Measurements from ENCODE around the gene TBX18. TPM values are rescaled to one million over a fixed set of nuclear protein-coding genes. Genes with fewer than 3 reads are reported as not detected.

The TBX18 gene
- under 1 TPM; 0.49 to 0.78 TPM for total RNA-seq
- long read RNA-seq, partial matches to known transcripts, result 0 of 1 reads
- long read RNA-seq, other reads (novel, unspliced or antisense), result 1 of 1 reads

DNA sequence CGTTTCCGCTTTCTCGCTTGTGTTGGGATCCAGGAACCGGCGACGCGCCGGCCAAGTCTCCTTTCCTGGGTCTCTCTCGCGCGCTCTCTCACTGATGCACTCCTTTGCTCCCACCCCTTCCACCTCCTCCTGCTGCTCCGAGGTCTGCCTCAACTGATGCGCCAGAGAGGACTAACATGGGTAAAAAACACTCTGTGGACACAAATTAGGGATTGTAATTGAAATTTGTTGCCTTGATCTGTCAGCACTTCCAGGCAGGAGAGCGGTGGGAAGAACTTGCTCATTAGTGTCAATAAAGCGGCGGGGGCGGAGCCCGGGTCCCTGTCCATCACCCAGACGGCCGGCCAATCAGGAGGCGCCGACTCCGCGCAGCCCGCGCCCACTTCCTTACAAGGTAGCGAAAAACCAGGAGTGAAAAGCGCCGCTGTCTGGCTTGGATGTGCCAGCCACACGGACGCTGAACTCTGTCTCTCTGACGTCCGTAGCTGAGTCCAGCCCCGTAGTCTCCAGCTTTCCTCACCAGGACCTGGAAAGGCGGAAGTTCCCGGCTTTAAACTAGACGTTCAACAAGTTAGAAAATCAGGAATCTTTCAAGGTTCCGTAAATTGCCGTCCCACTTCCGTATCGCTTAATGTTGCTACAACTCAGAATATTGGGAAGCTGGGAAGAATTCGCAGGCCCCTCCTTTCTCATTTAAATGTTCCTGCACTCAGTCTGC lies at the start of gene TBX18:
TSS of gene TBX18 (minus strand) at position 267 of the 718 bp plus-strand sequence. CDS start 417 bp downstream, outside the sequence.
- intact Hi-C loops (cut with DNase I, micrococcal nuclease), result no loop called here

DNA sequence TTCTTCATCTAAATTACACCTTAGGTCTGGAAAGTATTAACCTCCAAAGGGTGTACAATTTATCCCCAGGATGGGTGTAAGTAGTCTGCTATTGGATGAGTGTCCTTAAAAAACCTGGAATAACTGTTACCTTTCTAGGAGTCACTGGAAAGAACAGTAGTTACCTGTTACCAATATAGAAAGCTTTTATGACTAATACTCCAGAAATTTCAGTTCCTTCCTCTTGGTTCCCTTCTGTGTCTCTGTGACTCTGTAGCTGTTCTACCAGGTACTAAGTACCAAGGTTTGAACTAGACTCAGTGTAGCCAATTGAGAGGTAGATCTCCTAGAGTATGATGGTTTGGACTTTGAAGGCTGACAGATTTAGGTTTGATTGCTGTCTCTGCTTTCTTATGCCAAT lies 47.0 kb upstream of the TBX18 start:
- DNase-seq (no peak), ATAC-seq (no peak)
- intact Hi-C loops (cut with DNase I, micrococcal nuclease), result no loop called here

More for the DNA sequence above, at the start of gene TBX18:
- DNase-seq (peak; percentile 86), ATAC-seq (peak; percentile 97)

DNA sequence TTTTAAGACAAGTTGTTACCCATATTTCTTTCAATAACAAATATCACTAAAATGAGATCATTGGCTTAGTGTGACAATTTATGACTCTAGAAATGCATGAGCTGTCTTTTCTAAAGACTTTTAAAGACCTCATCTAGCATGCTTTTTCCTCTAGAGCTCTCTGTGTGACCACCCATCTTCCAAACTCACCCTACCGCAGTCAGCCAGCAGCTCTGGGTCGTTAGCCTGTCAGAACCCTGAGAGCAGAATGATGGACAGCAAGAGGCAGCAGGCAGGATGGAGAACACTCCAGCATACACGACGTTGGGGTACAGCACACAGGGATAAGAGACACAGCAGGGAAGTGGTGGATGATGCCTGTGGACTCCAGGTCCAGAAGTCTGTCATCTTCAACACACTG lies 45.1 kb upstream of the TBX18 start:
- DNase-seq (no peak), ATAC-seq (no peak)
- intact Hi-C loops (cut with DNase I, micrococcal nuclease), result no loop called here

DNA sequence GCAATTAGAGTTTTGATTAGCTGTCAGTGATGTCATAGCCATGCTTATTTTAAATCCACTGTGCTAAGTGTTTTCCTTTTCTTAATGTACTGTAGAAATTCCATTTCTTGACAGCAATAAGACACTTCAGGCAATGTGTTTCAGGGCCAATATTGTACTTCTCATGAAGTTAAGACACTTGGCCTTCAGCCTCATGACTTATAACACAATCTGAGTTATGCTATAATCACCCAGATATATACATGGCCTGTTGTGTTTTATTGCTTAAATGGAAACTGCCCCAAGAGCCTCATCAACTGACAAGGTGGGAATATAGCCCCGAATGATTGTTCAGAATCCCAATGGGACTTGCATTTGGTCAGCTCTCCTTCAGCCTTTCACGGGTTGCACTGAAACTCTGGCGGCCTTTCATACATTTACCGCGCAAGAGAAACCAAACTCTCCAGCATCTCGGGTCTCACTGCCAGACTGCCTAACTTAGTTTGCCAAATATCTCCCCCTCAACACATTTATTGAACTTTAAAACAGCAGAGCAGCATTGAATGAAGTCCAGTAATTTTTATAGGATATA lies 44.2 kb upstream of the TBX18 start:
- DNase-seq (no peak), ATAC-seq (no peak)
- intact Hi-C loops (cut with DNase I, micrococcal nuclease), result no loop called here

DNA sequence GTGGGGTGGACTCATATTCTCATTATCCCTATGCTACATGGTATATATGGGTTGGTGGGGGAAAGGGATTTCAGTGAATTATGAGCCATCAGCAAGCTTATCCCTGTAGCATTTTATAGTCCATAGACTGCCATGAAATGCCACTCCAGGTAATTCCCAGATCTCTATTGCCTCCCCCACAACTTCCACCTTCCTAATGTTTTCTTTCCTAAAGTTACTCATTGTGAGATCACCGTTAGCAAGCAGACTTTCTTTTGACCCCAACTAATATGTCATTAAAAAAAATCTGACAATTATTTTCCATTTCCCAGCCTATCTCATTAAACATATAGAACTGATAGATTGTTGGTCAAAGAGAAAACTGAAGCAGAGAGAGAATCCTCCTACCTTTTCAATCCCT lies 40.7 kb upstream of the TBX18 start:
- DNase-seq, result no peak
- ATAC-seq, result no peak
- intact Hi-C loops (cut with DNase I, micrococcal nuclease), result no loop called here

DNA sequence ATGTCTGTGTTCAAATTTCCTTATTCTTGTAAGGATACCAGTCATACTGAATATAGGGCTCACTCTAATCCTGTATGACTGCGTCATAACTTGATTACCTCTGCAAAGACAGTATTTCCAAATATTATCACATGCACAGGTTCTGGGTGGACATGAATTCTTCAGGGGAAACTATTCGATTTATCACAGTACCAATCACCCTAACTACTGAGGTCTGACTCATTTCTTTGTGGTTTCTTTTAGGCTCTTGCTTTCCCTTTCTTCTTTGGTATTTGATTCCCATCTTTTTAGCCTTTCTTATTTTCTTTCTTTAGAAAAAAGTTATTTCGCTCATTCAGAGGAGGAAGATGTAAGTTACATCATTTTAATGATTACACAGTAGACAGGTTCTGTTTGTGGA lies 40.3 kb upstream of the TBX18 start:
- intact Hi-C loops (cut with DNase I, micrococcal nuclease), result no loop called here
- no peak for ATAC-seq
- no peak for DNase-seq

DNA sequence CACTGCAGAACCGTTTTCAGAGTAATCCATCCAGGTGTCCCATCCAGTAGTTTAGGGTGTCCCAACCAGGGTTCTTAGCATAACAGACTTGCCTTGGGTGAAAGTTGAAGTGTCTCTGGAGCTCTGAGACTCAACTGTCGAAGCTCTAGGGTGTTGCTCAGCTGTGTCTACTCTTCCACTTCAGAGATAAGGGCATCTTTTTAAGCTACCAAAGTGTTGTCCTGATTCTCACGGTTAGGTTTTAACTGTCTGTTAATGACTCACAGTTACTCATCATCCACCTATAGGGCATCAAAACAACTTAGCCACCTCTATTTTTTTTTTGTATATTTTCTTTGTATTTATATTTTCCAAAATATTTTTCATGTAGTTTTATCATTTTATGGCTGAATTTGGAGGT lies 36.9 kb upstream of the TBX18 start:
- no peak for DNase-seq
- ATAC-seq, result no peak
- intact Hi-C loops (cut with DNase I, micrococcal nuclease), result no loop called here

DNA sequence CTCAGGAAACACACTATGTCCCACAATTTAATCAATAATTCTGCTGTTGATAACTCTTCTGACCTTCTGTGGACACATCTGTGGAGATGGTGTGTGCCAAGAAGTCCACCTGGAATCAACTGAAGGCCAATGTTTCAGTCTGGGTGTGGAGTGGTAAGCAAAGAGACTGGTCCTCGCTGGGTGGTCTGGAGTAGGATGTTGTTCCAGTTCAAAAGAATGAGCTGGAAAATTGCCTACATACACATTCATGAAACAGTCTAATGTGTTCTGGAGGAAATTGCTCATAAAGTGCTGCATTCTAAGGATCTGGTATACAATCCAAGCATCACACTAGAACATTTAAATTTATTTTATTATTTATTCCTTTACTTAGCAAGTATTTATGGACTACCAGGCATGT lies 33.9 kb upstream of the TBX18 start:
- ATAC-seq (no peak), DNase-seq (no peak)
- intact Hi-C loops (cut with DNase I, micrococcal nuclease), result no loop called here

DNA sequence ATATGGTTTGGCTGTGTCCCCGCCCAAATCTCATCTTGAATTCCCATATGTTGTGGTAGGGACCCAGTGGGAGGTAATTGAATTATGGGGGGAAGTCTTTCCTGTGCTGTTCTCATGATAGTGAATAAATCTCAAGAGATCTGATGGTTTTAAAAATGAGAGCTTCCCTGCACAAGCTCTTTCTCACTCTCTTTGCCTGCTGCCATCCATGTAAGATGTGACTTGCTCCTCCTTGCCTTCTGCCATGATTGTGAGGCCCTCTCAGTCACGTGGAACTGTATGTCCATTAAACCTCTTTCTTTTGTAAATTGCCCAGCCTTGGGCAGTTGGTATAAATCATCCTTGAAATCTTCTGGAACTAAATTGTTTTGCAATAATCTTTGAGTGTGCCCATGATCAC lies 31.9 kb upstream of the TBX18 start:
- no peak for ATAC-seq
- intact Hi-C loops (cut with DNase I, micrococcal nuclease), result no loop called here
- no peak for DNase-seq

DNA sequence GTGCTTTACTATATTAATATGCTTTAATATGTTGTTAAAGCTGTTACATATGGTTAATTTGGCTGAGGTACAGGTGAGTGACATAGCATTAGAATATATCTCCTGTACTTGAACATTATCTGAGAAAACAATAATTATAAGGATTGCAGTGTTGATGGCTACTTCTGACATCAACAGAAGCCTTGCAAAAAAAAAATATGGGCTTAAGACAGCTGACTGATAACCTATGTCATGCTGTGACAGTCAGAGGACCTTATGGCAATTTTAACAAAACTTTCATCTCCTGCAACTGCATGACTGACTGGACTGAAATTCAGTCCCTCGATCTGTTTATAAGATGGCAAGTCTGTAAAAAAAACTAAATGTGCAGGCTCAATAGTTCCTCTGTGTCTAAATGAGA lies 27.5 kb upstream of the TBX18 start:
- DNase-seq, result no peak
- intact Hi-C loops (cut with DNase I, micrococcal nuclease), result no loop called here
- ATAC-seq, result no peak

DNA sequence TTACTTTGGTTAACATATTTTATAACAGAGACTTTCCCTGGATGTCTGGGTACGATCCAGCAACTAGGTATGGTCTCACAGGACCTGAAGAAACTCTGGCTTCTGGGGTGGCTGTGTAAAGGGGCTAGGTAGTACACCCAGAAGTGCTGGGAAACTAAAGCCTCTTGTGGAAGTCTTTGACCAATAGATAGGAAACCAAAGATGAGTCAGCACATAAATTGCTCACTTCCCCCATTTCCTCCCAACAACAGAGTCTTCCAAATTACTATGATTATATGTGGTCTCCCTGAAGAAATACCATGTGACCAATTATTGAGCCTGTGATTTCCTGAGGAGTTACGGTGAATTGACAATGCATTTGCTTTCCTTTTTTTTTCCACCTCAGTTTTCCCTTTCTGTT lies 26.8 kb upstream of the TBX18 start:
- ATAC-seq (no peak), DNase-seq (no peak)
- intact Hi-C loops (cut with DNase I, micrococcal nuclease), result no loop called here

DNA sequence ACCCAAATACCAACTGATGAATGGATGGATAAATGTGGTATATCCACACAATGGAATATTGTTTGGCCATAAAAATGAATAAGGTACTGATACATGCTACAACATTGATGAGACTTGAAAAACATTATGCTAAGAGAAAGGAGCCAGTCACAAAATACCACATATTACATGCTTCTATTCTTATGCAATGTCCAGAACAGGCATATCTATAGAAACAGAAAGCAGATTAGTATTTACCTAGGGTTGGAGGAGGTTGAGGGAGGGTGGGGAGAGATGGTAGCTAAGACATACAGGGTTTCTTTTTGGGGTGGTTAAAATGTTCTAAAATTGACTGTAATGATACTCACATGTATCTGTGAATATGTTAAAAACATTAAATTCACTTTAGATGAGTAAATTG lies 24.8 kb upstream of the TBX18 start:
- intact Hi-C loops (cut with DNase I, micrococcal nuclease), result no loop called here
- no peak for ATAC-seq
- no peak for DNase-seq

DNA sequence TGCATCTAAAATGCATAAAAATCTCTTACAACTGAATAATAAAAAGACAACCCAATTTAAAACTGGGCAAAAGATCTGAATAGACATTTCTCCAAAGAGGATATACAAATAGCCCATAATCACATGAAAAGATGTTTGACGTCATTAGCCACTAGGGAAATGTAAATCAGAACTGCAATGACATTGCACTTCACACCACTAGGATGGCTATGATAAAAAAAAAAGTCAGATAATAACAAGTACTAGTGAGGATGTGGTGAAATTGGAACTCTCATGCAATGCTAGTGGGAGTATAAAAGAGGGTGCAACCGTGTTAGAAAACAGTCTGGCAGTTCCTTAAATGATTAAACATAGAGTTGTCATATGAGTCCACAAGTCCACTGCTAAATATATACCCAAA lies 24.3 kb upstream of the TBX18 start:
- no peak for DNase-seq
- no peak for ATAC-seq
- intact Hi-C loops (cut with DNase I, micrococcal nuclease), result no loop called here

DNA sequence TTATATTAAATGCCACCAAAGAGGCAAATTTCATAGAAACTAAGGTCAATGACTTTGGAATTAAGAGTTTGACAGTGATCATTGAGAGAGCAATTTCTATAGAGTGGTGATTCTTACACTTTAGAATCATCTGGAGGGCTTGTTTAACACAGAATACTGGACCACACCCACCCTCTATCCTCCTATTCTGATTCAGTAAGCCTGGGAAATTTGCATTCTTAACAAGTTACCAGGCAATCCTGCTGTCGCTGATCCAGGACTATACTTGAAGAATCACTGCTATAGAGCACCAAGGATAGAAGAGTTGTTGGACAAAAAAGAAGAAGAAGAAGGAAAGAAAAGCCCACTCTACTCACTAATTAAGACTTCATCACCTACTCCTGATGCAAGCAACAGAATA lies 21.3 kb upstream of the TBX18 start:
- ATAC-seq (no peak), DNase-seq (no peak)
- intact Hi-C loops (cut with DNase I, micrococcal nuclease), result no loop called here

DNA sequence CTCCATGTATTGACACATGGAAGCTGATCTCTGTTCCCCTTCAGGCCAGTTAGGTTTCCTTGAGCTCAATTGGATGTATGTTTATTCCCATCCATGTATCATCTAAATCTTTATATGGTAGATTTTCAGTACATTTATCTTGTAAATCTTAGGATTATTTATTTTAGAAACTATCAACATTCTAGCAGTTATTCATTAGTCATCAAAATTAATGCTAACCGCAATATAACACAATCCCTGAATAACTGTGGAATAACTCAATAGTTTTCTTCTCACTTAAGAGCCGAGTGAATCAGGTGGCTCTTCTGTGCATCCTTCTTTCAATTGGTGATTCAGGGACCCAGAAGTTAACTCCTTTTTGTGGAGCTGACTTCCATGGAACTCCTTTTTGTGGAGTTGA lies 15.5 kb upstream of the TBX18 start:
- DNase-seq (no peak), ATAC-seq (no peak)
- intact Hi-C loops (cut with DNase I, micrococcal nuclease), result loop anchor here in 1 of 2 donors (10.0 kb wide), 1 partner anchor 355 kb away; no protein-coding TSS in a partner anchor

DNA sequence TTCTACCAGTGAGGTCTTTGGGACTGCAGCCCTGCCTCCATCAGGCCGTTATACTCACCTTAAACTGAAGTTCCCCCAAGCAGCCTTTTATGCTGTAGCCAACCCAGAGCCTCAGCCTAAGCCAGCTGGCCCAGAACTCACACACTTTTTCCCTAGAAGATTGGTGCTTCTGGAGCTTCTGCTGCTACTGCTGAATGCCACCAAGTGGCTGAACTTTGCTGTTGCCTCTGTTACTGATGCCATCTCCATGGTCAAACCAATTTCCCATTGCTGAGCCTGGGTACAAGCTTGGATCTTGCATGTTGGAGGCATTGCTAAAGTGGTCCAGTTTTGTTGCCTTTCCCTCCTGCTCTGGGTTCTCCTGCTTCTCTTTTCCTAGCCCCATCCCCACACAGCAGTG lies 15.0 kb upstream of the TBX18 start:
- no peak for ATAC-seq
- intact Hi-C loops (cut with DNase I, micrococcal nuclease), result loop anchor here in 1 of 2 donors (10.0 kb wide), 1 partner anchor 355 kb away; no protein-coding TSS in a partner anchor
- no peak for DNase-seq

DNA sequence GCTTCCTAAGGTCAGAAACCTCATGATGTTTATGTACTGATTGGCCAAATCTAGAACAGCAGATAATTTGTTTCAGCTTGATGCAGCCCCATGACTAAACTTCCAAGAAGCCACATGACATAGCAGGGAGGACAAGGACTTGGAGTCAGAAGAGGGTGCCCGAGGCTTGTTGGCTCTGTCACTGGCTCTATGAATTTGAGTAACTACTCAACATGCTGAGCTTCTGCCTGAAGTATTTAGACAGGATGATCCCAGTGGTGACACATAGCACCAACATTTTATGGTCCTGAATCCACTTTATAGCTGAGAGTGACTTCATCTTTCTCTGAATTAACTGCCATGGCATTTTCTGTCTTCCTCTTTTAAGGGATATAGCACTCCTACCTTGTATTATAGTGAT lies 13.5 kb upstream of the TBX18 start:
- DNase-seq (no peak), ATAC-seq (no peak)
- intact Hi-C loops (cut with DNase I, micrococcal nuclease), result loop anchor here in 1 of 2 donors (10.0 kb wide), 1 partner anchor 353 kb away; no protein-coding TSS in a partner anchor

DNA sequence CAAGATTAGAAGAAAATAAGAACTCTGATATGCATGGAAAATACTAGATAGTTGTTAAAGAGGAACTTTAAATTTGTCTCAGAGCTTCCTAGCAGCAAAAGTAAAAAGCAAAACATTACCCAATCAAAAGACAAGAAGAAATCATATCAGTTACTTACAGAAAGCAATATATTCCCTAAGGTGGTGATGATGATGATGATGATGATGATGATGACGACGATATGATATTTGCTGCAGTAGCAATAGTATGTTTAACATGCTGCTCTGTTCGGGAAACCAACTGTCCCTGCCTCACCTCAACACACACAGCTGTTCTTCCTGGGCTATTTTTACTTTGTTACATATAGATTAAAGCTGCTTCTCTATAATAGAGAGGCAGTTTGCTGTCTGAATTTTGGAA lies 12.0 kb upstream of the TBX18 start:
- ATAC-seq, result no peak
- intact Hi-C loops (cut with DNase I, micrococcal nuclease), result loop anchor here in 1 of 2 donors (10.0 kb wide), 1 partner anchor 352 kb away; no protein-coding TSS in a partner anchor

DNA sequence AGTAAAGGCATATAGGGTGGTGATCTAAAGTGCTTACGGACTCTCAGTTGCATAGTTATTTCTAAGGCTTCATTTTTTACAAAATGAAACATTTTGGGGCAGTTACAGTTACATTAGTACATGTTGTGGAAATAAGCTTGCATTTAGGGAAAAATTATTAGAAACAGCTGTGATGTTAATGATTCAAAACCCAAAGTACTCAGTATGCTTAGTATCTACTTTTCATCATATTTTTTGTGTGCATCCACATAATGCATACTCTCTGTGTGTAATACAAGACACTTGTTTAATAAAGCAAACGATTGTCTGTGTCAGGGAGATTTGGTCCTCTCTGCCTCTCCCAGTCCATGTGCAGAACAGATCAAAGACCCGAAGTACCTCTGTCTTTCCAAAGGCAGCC lies 11.4 kb upstream of the TBX18 start:
- ATAC-seq, result no peak
- no peak for DNase-seq
- intact Hi-C loops (cut with DNase I, micrococcal nuclease), result loop anchor here in 1 of 2 donors (10.0 kb wide), 1 partner anchor 351 kb away; no protein-coding TSS in a partner anchor

More for the DNA sequence above, 12.0 kb upstream of the TBX18 start:
- no peak for DNase-seq

DNA sequence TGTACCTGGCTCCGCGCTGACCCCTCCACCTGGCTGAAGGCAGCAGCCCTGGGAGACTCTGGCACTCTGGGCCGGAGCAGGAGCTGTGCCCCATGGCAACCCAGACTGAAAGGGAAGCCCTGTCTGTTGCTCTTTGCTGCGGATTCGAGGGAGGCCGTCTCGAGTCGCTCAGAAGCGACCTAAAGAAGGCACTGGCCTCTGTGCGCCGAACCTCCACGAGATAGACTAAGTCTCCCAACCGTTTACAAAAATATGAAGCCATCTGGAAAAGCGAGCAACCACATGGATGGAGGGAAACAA lies 10.5 kb upstream of the TBX18 start:
- intact Hi-C loops (cut with DNase I, micrococcal nuclease), result loop anchor here in 1 of 2 donors (10.0 kb wide), 1 partner anchor 350 kb away; no protein-coding TSS in a partner anchor
- no peak for DNase-seq
- ATAC-seq, result peak; percentile 7

Measured in left colon (tissue), 2 donors.